ENCODE data around the gene IGF2.

IGF2 gene

DNA sequence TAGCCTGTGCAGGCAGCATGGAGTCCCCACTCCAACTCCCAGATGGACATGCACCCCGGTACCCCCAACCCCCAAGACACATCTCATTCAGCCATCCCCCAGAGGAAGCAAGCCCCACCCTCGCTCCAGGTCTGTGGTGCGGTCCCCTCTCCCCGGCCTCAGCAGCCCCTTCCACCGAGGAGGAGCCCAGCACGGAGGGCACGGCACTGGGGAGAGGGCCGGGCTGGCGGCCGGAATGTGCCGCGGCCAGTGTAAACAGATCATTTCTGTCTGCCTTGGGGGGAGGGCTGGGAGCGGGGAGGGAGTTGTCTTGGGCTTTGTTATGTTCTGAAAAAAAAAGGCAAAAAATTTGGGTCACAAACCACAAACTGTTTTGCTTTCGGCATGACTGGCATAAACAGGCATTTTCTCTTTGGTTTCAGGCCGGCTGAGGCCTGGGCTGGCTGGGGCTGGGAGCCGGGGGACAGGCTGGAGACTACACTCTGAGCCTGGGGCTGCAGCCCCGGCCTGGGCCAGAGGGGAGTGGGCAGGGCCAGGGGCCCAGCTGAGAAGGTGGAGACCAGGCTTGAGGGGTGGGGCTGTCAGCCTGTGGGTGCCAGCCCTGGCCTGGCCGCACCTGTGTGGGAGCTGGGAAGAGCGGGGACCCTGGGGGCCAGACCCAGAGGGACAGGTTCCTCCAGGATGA lies 16.8 kb downstream of the IGF2 start:
- DNase-seq (ENCODE audit: extremely low read depth, low read depth), result no peak
- H3K4me3 ChIP-seq (replicated peaks; ENCODE audit: low read depth, low read length), result no peak overlapping the region
- TF ChIP-seq, protein P1, sequence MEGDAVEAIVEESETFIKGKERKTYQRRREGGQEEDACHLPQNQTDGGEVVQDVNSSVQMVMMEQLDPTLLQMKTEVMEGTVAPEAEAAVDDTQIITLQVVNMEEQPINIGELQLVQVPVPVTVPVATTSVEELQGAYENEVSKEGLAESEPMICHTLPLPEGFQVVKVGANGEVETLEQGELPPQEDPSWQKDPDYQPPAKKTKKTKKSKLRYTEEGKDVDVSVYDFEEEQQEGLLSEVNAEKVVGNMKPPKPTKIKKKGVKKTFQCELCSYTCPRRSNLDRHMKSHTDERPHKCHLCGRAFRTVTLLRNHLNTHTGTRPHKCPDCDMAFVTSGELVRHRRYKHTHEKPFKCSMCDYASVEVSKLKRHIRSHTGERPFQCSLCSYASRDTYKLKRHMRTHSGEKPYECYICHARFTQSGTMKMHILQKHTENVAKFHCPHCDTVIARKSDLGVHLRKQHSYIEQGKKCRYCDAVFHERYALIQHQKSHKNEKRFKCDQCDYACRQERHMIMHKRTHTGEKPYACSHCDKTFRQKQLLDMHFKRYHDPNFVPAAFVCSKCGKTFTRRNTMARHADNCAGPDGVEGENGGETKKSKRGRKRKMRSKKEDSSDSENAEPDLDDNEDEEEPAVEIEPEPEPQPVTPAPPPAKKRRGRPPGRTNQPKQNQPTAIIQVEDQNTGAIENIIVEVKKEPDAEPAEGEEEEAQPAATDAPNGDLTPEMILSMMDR (IDR thresholded peaks at IDR 0.05; ENCODE audit: low read depth, low read length, missing control alignments), result no peak

DNA sequence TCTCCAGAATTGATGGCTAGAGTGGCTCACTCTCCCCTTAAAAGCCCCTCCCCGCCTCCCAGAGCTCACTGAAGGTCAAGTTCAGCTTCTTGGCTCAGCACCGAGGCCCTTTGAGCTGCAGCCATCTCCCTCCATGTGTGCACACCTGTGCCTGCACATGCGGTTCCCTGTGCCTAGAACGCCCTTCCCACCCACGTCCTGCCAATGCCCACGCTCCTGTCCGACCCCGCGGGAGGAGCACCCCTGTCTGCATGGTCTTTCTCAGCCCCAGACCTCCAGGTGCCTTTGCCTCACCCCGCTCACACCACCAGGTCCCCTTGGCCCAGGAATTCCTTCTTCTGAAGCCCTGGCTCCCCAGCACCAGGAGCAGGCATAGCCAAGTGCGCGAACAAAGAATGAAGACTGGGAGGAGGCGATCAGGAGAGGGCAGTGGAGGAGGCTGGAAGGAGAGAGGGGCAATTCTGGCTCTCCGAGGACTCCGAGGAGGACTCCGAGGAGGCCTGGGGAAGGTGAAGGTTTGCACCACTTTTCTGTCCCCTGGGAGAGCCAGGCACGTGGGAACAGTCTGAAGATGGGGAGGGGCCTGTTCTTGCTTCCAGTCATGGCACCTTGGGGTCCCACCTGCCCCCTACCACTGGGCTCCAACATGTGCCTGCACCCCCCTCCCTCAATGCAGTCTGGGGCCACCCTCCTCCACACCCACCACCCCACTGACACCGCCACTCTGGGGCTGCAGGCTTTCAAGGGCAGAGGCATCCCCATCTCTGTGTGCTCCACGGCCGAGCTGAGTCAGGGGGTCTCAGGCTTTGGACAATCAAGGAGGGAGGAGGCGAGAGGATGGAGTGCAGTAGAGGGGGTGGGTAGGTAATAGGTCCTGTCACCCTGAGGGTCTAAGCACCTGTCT lies 17.7 kb downstream of the IGF2 start:
- TF ChIP-seq, protein P1 (IDR thresholded peaks at IDR 0.05; ENCODE audit: low read depth, low read length, missing control alignments), result no peak
- DNase-seq (ENCODE audit: extremely low read depth, low read depth), result no peak
- no peak overlapping the region for H3K4me3 ChIP-seq (replicated peaks; ENCODE audit: low read depth, low read length)

DNA sequence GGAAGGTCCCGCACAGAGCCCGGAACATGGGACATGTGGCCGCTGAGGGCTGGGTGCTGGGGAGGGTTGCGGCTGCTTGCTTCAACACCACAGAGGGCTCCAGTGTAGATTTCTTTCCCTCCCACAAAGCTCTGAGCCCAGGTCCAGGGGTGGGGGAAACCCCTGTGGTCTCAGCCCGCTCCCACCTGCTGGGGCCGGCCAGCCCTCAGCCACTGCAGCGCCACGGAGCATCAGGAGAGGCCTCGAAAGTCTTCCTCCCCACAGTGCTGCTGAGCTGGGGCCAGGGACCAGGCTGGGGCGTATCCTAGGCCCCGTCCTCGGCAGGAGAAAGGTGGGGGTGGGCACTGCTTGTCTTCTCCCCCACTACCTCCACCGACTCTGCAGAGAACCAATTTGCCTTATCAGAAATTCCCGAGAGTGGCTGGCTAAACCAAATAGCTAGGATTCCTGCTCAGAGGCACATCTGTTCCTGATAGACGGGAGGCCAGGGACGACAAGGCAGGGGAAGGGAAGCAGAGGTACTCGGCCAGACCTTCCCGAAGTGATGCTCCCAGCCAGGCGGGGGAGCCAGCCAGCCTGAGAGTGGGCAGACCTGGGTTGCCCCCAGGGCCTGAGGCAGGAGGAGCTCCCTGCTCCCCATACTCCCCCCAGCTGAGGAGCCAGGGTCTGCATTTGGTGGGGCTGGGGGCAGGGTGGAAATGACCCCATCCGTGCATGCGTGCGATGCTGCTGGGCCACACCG lies 18.7 kb downstream of the IGF2 start:
- no peak overlapping the region for H3K4me3 ChIP-seq (replicated peaks; ENCODE audit: low read depth, low read length)
- TF ChIP-seq, protein P1 (IDR thresholded peaks at IDR 0.05; ENCODE audit: low read depth, low read length, missing control alignments), result no peak
- no peak for DNase-seq (ENCODE audit: extremely low read depth, low read depth)

DNA sequence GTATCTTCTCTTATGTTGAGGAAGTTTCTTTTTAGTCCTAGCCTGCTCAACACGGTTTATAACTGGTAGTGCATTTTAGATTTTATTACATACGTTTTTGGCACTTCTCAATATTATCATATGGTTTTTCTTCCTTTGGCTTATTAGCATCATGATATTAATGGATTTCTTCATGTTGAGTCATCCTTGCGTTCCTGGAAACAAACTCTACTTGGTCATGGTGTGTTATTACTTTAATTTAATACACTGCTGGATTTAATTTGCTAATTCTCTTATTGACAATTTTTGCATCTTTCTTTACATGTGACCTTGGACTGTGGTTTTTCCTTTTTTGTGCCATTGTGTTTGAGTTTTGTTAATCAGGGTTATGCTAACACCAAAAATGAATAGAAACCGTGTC lies 20.5 kb downstream of the IGF2 start:
- TF ChIP-seq, protein P1 (IDR thresholded peaks at IDR 0.05; ENCODE audit: low read depth, low read length, missing control alignments), result no peak
- no peak overlapping the region for H3K4me3 ChIP-seq (replicated peaks; ENCODE audit: low read depth, low read length)
- DNase-seq (ENCODE audit: extremely low read depth, low read depth), result no peak

DNA sequence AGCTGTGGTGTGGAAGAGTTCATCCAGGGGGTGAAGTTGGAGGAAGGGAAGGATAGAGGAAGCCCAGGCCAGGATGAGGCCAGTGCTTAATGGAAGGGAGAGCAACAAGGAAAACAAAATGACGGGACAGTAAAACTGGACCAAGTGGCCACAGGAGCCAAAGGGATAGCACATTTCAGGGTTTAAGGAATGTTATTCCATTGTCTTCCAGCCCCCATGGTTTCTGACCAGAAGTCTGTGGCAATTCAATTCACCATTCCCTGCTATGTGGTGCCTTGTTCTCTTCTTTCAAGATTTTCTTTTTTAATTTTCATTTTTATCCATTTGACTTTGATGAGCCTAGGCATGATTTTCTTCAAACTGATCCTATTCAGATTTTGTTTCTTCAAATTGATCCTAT lies 22.5 kb downstream of the IGF2 start:
- H3K4me3 ChIP-seq (replicated peaks; ENCODE audit: low read depth, low read length), result no peak overlapping the region
- DNase-seq (ENCODE audit: extremely low read depth, low read depth), result no peak
- TF ChIP-seq, protein P1 (IDR thresholded peaks at IDR 0.05; ENCODE audit: low read depth, low read length, missing control alignments), result no peak

DNA sequence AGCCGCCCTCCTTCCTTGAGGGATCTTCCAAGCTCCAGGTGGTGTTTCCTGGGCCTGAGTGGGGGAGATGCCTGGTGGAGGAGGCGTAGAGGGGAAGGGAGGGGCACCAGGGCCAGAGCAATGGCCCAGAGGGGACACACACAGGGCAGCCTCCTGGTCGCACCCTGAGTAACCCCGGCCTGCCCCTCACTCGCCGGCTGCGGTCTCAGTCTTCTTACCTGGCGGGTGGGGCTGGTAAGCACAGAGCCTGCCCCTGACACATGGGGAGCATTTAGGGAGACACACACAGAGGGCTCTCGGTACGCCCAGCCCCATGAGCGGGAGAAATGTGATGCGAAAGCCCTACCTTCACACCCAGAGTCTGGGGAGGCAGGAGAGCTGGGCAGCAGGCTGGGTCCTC lies 23.9 kb downstream of the IGF2 start:
- DNase-seq (ENCODE audit: extremely low read depth, low read depth), result no peak
- TF ChIP-seq, protein P1 (IDR thresholded peaks at IDR 0.05; ENCODE audit: low read depth, low read length, missing control alignments), result no peak
- no peak overlapping the region for H3K4me3 ChIP-seq (replicated peaks; ENCODE audit: low read depth, low read length)
